NCI-H2081 treated with DMSO at 0.1 percent for 48 hours (cell line): ENCODE measurements around the gene RPL3.

Experiments used
- DNase-seq: peaks from one replicate; lab custom pipeline; 2025; lab: John Stamatoyannopoulos, UW

The RPL3 gene

GRCh38 chr22:39282645-39283321 lies 36.6 kb downstream of the RPL3 start:
- DNase-seq, result no peak

GRCh38 chr22:39281126-39281525 lies 38.3 kb downstream of the RPL3 start:
- no peak for DNase-seq

GRCh38 chr22:39280250-39280649 lies 39.2 kb downstream of the RPL3 start:
- no peak for DNase-seq

GRCh38 chr22:39279170-39279850 lies 40.1 kb downstream of the RPL3 start:
- DNase-seq, result no peak

GRCh38 chr22:39278040-39278439 lies 41.4 kb downstream of the RPL3 start:
- no peak for DNase-seq

GRCh38 chr22:39277142-39277607 lies 42.2 kb downstream of the RPL3 start:
- DNase-seq, result no peak

- no peak for DNase-seq
Observed at GRCh38 chr22:39276440-39277141, 42.8 kb downstream of the RPL3 start.

GRCh38 chr22:39275814-39276439 lies 43.5 kb downstream of the RPL3 start:
- DNase-seq, result no peak

- DNase-seq, result no peak
Observed at GRCh38 chr22:39273950-39274887, 45.2 kb downstream of the RPL3 start.

- DNase-seq, result no peak
Observed at GRCh38 chr22:39270792-39271191, 48.6 kb downstream of the RPL3 start.

- DNase-seq, result no peak
Observed at GRCh38 chr22:39270280-39270679, 49.1 kb downstream of the RPL3 start.

- no peak for DNase-seq
Observed at GRCh38 chr22:39269095-39269790, 50.2 kb downstream of the RPL3 start.

- DNase-seq, result no peak
Observed at GRCh38 chr22:39268645-39269044, 50.8 kb downstream of the RPL3 start.

- no peak for DNase-seq
Observed at GRCh38 chr22:39267974-39268373, 51.4 kb downstream of the RPL3 start.

GRCh38 chr22:39266398-39267030 lies 52.9 kb downstream of the RPL3 start:
- no peak for DNase-seq

GRCh38 chr22:39265143-39265886 lies 54.1 kb downstream of the RPL3 start:
- no peak for DNase-seq

GRCh38 chr22:39264349-39265038 lies 54.9 kb downstream of the RPL3 start:
- DNase-seq, result no peak

GRCh38 chr22:39263626-39264348 lies 55.6 kb downstream of the RPL3 start:
- no peak for DNase-seq
